CD14-positive monocyte (primary cell): ENCODE measurements around the gene FAM83B. TPM values are rescaled to one million over a fixed set of nuclear protein-coding genes. Genes with fewer than 3 reads are reported as not detected.

ENCODE experiments used
- DNase-seq, 3 donors: peaks; one replicate each; pipeline ENCODE4 v3.0.0-alpha.2; 2011 to 2022
- H2AFZ ChIP-seq: 2 replicates; pipeline ENCODE4 v1.6.0; 2012; ENCODE audit warnings: mild to moderate bottlenecking, low read depth, low read length, inconsistent platforms; ENCODE audit not compliant: insufficient read depth, poor library complexity, severe bottlenecking
- H3K27ac ChIP-seq, 2 donors: 1 replicate in 1 of 2; 2 replicates in 1 of 2; pipeline ENCODE4 v1.5.1; 2012 to 2013; ENCODE audit warnings: low read length in 2 of 2, control low read depth in 1 of 2, inconsistent platforms in 1 of 2, low read depth in 1 of 2, mild to moderate bottlenecking in 1 of 2
- H3K27me3 ChIP-seq, 2 donors: one replicate each; pipeline versions ENCODE4 v1.6.0 to v1.6.1; 2011 to 2013; ENCODE audit warnings: low read length in 2 of 2; ENCODE audit not compliant: control insufficient read depth in 2 of 2, insufficient read depth in 2 of 2
- H3K36me3 ChIP-seq, 2 donors: replicated peaks in 1 of 2; 1 replicate in 1 of 2; 2 replicates in 1 of 2; pipeline versions ENCODE4 v1.5.1 to v1.6.1; 2012 to 2013; ENCODE audit warnings: low read length in 2 of 2, control low read depth in 1 of 2, inconsistent platforms in 1 of 2, mild to moderate bottlenecking in 1 of 2; ENCODE audit not compliant: insufficient read depth in 2 of 2, control insufficient read depth in 1 of 2
- H3K4me1 ChIP-seq, 2 donors: 1 replicate in 1 of 2; 2 replicates in 1 of 2; pipeline versions ENCODE4 v1.5.1 to v1.6.1; 2012 to 2013; ENCODE audit warnings: low read length in 2 of 2, control low read depth in 1 of 2, inconsistent platforms in 1 of 2, mild to moderate bottlenecking in 1 of 2, moderate library complexity in 1 of 2; ENCODE audit not compliant: insufficient read depth in 2 of 2, control insufficient read depth in 1 of 2
- H3K4me2 ChIP-seq: replicated peaks from 2 replicates; pipeline ENCODE3; 2012; ENCODE audit warnings: low read length, moderate library complexity, mild to moderate bottlenecking; ENCODE audit not compliant: poor library complexity, severe bottlenecking; ENCODE audit errors: extremely low read depth
- H3K4me3 ChIP-seq, 3 experiments: fragments of 200-600 bp in 1 of 3; sonication (generic) in 1 of 3; replicated peaks in 1 of 3; 1 replicate in 2 of 3; 2 replicates in 1 of 3; pipeline ENCODE4 v1.5.1; 2011 to 2013; ENCODE audit warnings: low read length in 3 of 3, mild to moderate bottlenecking in 3 of 3, control low read depth in 2 of 3, low read depth in 2 of 3, inconsistent platforms in 1 of 3, moderate library complexity in 1 of 3
- H3K79me2 ChIP-seq: 2 replicates; pipeline ENCODE4 v1.6.0; 2012; ENCODE audit warnings: mild to moderate bottlenecking, control low read depth, inconsistent platforms, low read length, moderate library complexity; ENCODE audit not compliant: insufficient read depth
- H3K9ac ChIP-seq: 2 replicates; pipeline ENCODE4 v1.6.0; 2017; ENCODE audit warnings: low read length, mild to moderate bottlenecking; ENCODE audit not compliant: insufficient read depth, poor library complexity, severe bottlenecking
- H3K9me3 ChIP-seq, 2 donors: replicated peaks in 1 of 2; 1 replicate in 1 of 2; 2 replicates in 1 of 2; pipeline versions ENCODE4 v1.5.1 to v1.6.1; 2012 to 2013; ENCODE audit warnings: low read length in 2 of 2, control low read depth in 1 of 2; ENCODE audit not compliant: control insufficient read depth in 1 of 2, insufficient read depth in 1 of 2
- H4K20me1 ChIP-seq: 2 replicates; pipeline ENCODE4 v1.6.0; 2012; ENCODE audit warnings: mild to moderate bottlenecking, low read length, control low read depth, moderate library complexity; ENCODE audit not compliant: insufficient read depth
- H3K27ac Mint-ChIP-seq, 7 donors: one replicate each; pipeline ENCODE4 v1.8.0; 2020; ENCODE audit warnings: mild to moderate bottlenecking in 7 of 7, mixed read lengths in 7 of 7, moderate library complexity in 6 of 7, inconsistent platforms in 2 of 7
- H3K27me3 Mint-ChIP-seq, 3 donors: one replicate each; pipeline ENCODE4 v1.8.0; 2021 to 2022; ENCODE audit warnings: low read depth in 3 of 3, mild to moderate bottlenecking in 3 of 3, mixed read lengths in 3 of 3, moderate library complexity in 3 of 3, inconsistent platforms in 1 of 3
- H3K36me3 Mint-ChIP-seq, 2 donors: one replicate each; pipeline ENCODE4 v1.8.0; 2020; ENCODE audit warnings: mixed read lengths in 2 of 2, inconsistent platforms in 1 of 2, mild to moderate bottlenecking in 1 of 2
- H3K4me1 Mint-ChIP-seq: one replicate; pipeline ENCODE4 v1.8.0; 2020; ENCODE audit warnings: mild to moderate bottlenecking, mixed read lengths
- H3K4me3 Mint-ChIP-seq, 2 donors: one replicate each; pipeline ENCODE4 v1.8.0; 2020; ENCODE audit warnings: mild to moderate bottlenecking in 2 of 2, mixed read lengths in 2 of 2, moderate library complexity in 1 of 2
- H3K9me3 Mint-ChIP-seq, 7 donors: one replicate each; pipeline ENCODE4 v1.8.0; 2020 to 2022; ENCODE audit warnings: mixed read lengths in 7 of 7, mild to moderate bottlenecking in 6 of 7, moderate library complexity in 6 of 7, inconsistent platforms in 2 of 7
- WGBS: methylation state at CpG from one replicate; pipeline ENCODE4 v1.1.5; 2013; ENCODE audit warnings: missing lambda C conversion rate; ENCODE audit not compliant: insufficient coverage; 5-methylcytosine and 5-hydroxymethylcytosine counted together
- intact Hi-C, 2 donors: fragments of 100-400 bp; cut with micrococcal nuclease; formaldehyde crosslinking; loops; one replicate each; pipeline versions ENCODE4 v1.15.0 to v1.15.1; 2023
- polyA plus RNA-seq, 3 donors: library from polyadenylated mRNA; depleted of rRNA in 1 of 3; unstranded in 2 of 3; stranded (reverse) in 1 of 3; fragments of 300-500 nt in 2 of 3; fragments of >200 nt in 1 of 3; fragmentation: Illumina TruSeq in 2 of 3; gene quantifications; 1 replicate in 2 of 3; 2 replicates in 1 of 3; pipeline ENCODE4 v1.2.3, GENCODE V29; 2012 to 2021
- TF ChIP-seq, protein P1 (sequence below): fragments of 200-600 bp; IDR thresholded peaks from one replicate; pipeline ENCODE4 v1.8.0; 2022; ENCODE audit warnings: antibody characterized with exemption, mild to moderate bottlenecking

Gene FAM83B
- polyA plus RNA-seq, 3 donors = not detected

DNA sequence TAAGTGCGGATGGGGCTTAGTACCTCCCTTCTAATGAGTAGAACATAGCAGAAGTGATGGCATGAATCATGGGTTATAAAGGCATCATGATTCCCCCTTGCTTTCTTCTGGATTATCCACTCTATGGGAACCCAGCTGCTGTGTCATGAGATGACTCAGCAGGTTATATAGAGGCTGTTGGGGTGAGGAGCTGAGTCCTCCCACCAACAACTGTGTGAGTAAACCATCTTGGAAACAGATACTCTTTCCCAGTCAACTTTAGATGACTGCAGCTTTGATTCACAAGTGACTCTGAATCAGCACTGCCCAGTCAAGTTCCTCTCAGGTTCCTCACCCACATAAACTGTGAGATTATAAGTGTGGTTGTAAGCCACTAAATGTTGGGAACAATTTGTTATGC, 46.3 kb downstream of the FAM83B start:
- intact Hi-C loops = no loop called here
- Mint-ChIP-seq H3K4me3 (no peak overlapping the region), H3K9me3 (peaks cover 0 to 1% (median 0%) of the 10 kb centered on the region in 7 donors), H3K27ac (no peak overlapping the region), H3K27me3 (no peaks in the 10 kb centered on the region), H3K36me3 (no peaks in the 10 kb centered on the region), H3K4me1 (no peaks in the 10 kb centered on the region)
- Histone ChIP-seq H2AFZ (no peak overlapping the region), H3K4me2 (no peak overlapping the region), H3K9ac (no peak overlapping the region), H3K9me3 (no peaks in the 10 kb centered on the region), H4K20me1 (no peaks in the 10 kb centered on the region), H3K36me3 (no peaks in the 10 kb centered on the region), H3K27ac (no peak overlapping the region), H3K79me2 (no peaks in the 10 kb centered on the region), H3K4me3 (no peak overlapping the region), H3K27me3 (no peaks in the 10 kb centered on the region), H3K4me1 (no peaks in the 10 kb centered on the region)
- TF ChIP-seq, protein P1, sequence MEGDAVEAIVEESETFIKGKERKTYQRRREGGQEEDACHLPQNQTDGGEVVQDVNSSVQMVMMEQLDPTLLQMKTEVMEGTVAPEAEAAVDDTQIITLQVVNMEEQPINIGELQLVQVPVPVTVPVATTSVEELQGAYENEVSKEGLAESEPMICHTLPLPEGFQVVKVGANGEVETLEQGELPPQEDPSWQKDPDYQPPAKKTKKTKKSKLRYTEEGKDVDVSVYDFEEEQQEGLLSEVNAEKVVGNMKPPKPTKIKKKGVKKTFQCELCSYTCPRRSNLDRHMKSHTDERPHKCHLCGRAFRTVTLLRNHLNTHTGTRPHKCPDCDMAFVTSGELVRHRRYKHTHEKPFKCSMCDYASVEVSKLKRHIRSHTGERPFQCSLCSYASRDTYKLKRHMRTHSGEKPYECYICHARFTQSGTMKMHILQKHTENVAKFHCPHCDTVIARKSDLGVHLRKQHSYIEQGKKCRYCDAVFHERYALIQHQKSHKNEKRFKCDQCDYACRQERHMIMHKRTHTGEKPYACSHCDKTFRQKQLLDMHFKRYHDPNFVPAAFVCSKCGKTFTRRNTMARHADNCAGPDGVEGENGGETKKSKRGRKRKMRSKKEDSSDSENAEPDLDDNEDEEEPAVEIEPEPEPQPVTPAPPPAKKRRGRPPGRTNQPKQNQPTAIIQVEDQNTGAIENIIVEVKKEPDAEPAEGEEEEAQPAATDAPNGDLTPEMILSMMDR = no peak
- peak in 1 of 3 donors; percentile 2 for DNase-seq
- WGBS = no CpG with 5 or more reads among the region's 1 CpG

DNA sequence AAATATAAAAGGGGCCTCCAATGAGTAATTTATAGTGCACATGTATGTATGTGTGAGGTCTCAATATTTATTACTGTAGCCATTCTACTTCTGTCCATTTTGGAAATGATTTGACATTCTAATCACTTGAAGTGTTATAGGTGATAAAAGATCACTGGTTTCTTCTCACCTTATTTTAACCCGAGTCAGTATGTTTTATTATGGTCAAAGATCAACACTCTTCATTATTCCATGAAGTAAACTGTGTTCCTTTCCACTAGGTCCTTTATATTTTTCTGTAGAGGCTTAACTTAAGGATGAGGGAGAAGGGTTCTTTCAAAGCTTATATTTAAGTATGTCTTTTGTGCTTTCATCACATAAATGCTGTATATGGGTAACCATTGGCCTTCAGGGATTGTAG, 47.2 kb downstream of the FAM83B start:
- no peak overlapping the region for H3K9ac ChIP-seq
- WGBS = no CpG with 5 or more reads among the region's 1 CpG
- no peaks in the 10 kb centered on the region for H3K9me3 ChIP-seq
- H3K4me2 ChIP-seq = no peak overlapping the region
- no peak overlapping the region for H3K27ac ChIP-seq
- H3K36me3 ChIP-seq = no peaks in the 10 kb centered on the region
- DNase-seq = no peak
- H3K4me1 Mint-ChIP-seq = no peaks in the 10 kb centered on the region
- no peak overlapping the region for H3K27ac Mint-ChIP-seq
- H4K20me1 ChIP-seq = no peaks in the 10 kb centered on the region
- H2AFZ ChIP-seq = no peak overlapping the region
- H3K4me1 ChIP-seq = no peaks in the 10 kb centered on the region
- TF ChIP-seq, protein P1 = no peak
- H3K27me3 ChIP-seq = no peaks in the 10 kb centered on the region
- intact Hi-C loops = no loop called here
- no peak overlapping the region for H3K4me3 Mint-ChIP-seq
- H3K36me3 Mint-ChIP-seq = no peaks in the 10 kb centered on the region
- no peaks in the 10 kb centered on the region for H3K27me3 Mint-ChIP-seq
- H3K79me2 ChIP-seq = no peaks in the 10 kb centered on the region
- H3K9me3 Mint-ChIP-seq = peaks cover 0 to 3% (median 0%) of the 10 kb centered on the region in 7 donors
- H3K4me3 ChIP-seq = no peak overlapping the region
